Gastroesophageal sphincter (tissue), 3 donors: ENCODE results near the gene SYT11.

Experiments used
- CTCF ChIP-seq, 4 experiments: fragments of 200-600 bp in 2 of 4; fragments of 450-650 bp in 2 of 4; sonication (generic) in 1 of 4; IDR thresholded peaks; one replicate each; pipeline ENCODE4 v1.5.1; 2017 to 2019; ENCODE audit warnings: antibody characterized with exemption in 4 of 4, mild to moderate bottlenecking in 2 of 4, moderate library complexity in 2 of 4
- POLR2A ChIP-seq, 2 donors: fragments of 450-650 bp; IDR thresholded peaks; one replicate each; pipeline ENCODE4 v1.6.1; 2017; ENCODE audit warnings: antibody characterized with exemption in 2 of 2, mild to moderate bottlenecking in 2 of 2, moderate library complexity in 1 of 2
- POLR2AphosphoS5 ChIP-seq: sonication (generic); formaldehyde crosslinking; IDR thresholded peaks from one replicate; pipeline ENCODE4 v1.6.1; 2017; ENCODE audit warnings: antibody characterized with exemption

- no peak for TF ChIP-seq POLR2AphosphoS5
- TF ChIP-seq CTCF (IDR thresholded peaks at IDR 0.05) = no peak
- TF ChIP-seq POLR2A (IDR thresholded peaks at IDR 0.05) = no peak
Observed at GRCh38 chr1:155831279-155831976, 27.9 kb upstream of the SYT11 start.
